Esophagus muscularis mucosa (tissue), 4 donors: Measurements from ENCODE around the gene AP2A1.

ENCODE experiments used
- CTCF ChIP-seq, 3 experiments: fragments of 200-600 bp in 2 of 3; fragments of 450-650 bp in 1 of 3; sonication (generic) in 2 of 3; IDR thresholded peaks; one replicate each; pipeline ENCODE4 v1.5.1; 2017 to 2019; ENCODE audit warnings: antibody characterized with exemption in 3 of 3, mild to moderate bottlenecking in 2 of 3, moderate library complexity in 1 of 3
- EP300 ChIP-seq: sonication (generic); formaldehyde crosslinking; IDR thresholded peaks from one replicate; pipeline ENCODE4 v1.6.1; 2017; ENCODE audit warnings: antibody characterized with exemption
- POLR2A ChIP-seq: fragments of 450-650 bp; IDR thresholded peaks from one replicate; pipeline ENCODE4 v1.6.1; 2017; ENCODE audit warnings: antibody characterized with exemption, moderate library complexity, mild to moderate bottlenecking, low read depth

DNA sequence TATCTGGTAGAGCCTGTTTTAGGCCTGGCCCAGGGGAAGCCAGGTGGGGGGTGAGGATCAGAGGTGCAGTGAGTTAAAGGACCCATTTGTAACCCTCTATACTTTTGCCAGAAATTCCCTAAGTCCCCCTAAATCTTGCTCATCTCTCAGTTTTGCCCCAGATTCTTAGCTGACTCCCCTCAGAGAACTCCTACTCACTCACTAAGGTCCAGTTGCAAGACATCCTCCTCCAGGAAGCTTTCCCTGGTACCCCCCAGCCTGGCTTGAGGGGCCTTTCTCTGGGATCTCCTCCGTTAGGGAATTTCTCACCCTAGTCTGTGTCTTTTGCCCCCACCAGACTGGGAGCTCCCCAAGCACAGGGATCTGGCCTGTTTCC is 5.6 kb upstream of the AP2A1 start:
- TF ChIP-seq POLR2A (no peak), EP300 (no peak), CTCF (IDR thresholded peaks at IDR 0.05) (no peak)
